RWPE2 (cell line): ENCODE measurements around the gene RPA1.
A peak's percentile ranks its signal among the peaks of the same experiment; 100 is the strongest.

Source experiments
- ATAC-seq: fragments of 200-7000 bp; cut with Tn5 transposase; 3 replicates; pipeline ENCODE4 v1.9.1; 2021; ENCODE audit warnings: low read depth
- DNase-seq: peaks from one replicate; pipeline ENCODE4 v3.0.0-alpha.2; 2020; ENCODE audit warnings: low spot score
- H3K27ac ChIP-seq: fragments of 450-650 bp; 2 replicates; pipeline ENCODE4 v1.5.1; 2017; ENCODE audit warnings: mild to moderate bottlenecking; ENCODE audit not compliant: poor library complexity, severe bottlenecking
- H3K27me3 ChIP-seq: fragments of 250-450 bp; sonication (Bioruptor Pico); 2 replicates; pipeline ENCODE4 v1.5.1; 2021; ENCODE audit warnings: mild to moderate bottlenecking, moderate library complexity; ENCODE audit not compliant: insufficient read depth, poor library complexity, severe bottlenecking
- H3K36me3 ChIP-seq: fragments of 250-450 bp; sonication (Bioruptor Pico); 2 replicates; pipeline ENCODE4 v1.5.1; 2020; ENCODE audit warnings: low read depth, mild to moderate bottlenecking, moderate library complexity
- H3K4me1 ChIP-seq: fragments of 250-450 bp; sonication (Bioruptor Pico); 2 replicates; pipeline ENCODE4 v1.5.1; 2021; ENCODE audit warnings: mild to moderate bottlenecking, moderate library complexity; ENCODE audit not compliant: insufficient read depth, poor library complexity, severe bottlenecking
- H3K4me3 ChIP-seq: fragments of 250-450 bp; sonication (Bioruptor Pico); 2 replicates; pipeline ENCODE4 v1.5.1; 2021; ENCODE audit warnings: mild to moderate bottlenecking, moderate library complexity; ENCODE audit not compliant: severe bottlenecking
- H3K9me3 ChIP-seq: fragments of 250-450 bp; sonication (Bioruptor Pico); 2 replicates; pipeline ENCODE4 v1.5.1; 2021; ENCODE audit warnings: mild to moderate bottlenecking, moderate library complexity; ENCODE audit not compliant: severe bottlenecking
- CTCF ChIP-seq: fragments of 450-650 bp; IDR thresholded peaks from one replicate; pipeline ENCODE4 v1.5.1; 2017; ENCODE audit warnings: mild to moderate bottlenecking, moderate library complexity; ENCODE audit not compliant: poor library complexity, severe bottlenecking

The RPA1 gene

DNA sequence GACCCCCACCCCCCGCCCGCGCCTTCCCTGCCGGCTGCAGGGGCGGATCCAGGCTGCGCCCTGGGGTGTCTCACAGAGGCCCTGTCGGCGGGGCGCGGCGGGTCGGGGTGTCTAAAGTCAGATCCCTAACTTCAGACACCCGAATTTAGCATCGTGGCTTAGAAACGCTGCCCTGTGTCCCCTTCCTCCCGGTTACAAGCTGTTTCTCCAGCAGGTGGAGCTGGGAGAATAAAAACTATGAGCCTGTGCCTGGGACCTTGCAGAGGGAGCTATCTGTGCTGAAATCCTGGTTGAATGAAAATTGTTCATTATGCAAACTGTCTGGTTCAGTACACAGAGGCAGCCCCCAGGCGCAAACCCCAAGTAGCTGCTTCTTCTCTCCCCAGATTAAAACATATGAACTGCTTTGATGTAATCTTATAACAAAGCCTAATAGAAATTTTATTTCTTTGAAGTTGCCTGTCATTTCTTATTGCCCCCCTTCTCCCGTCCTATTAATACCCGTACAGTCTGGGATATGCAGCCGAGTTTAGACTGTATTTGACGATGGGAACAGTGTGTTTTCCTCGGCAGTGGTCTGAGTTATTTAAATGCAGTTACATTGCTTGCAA, 79.0 kb downstream of the RPA1 start:
- Histone ChIP-seq H3K4me3 (no peak overlapping the region), H3K4me1 (no peaks in the 10 kb centered on the region), H3K27me3 (peaks cover 20% of the 10 kb centered on the region), H3K36me3 (no peaks in the 10 kb centered on the region), H3K9me3 (no peaks in the 10 kb centered on the region), H3K27ac (no peak overlapping the region)
- ATAC-seq (peak; percentile 94), DNase-seq (no peak)
- TF ChIP-seq CTCF = peak; percentile 83

GRCh38 chr17:1909985-1910384, 80.2 kb downstream of the RPA1 start:
- ATAC-seq (no peak), DNase-seq (no peak)
- Histone ChIP-seq H3K9me3 (no peaks in the 10 kb centered on the region), H3K27ac (no peak overlapping the region), H3K4me3 (no peak overlapping the region), H3K27me3 (peaks cover 20% of the 10 kb centered on the region), H3K4me1 (no peaks in the 10 kb centered on the region), H3K36me3 (no peaks in the 10 kb centered on the region)
- no peak for TF ChIP-seq CTCF

- Histone ChIP-seq H3K4me3 (no peak overlapping the region), H3K27ac (no peak overlapping the region), H3K4me1 (no peaks in the 10 kb centered on the region), H3K27me3 (peaks cover 15% of the 10 kb centered on the region), H3K9me3 (no peaks in the 10 kb centered on the region), H3K36me3 (no peaks in the 10 kb centered on the region)
- ATAC-seq (no peak), DNase-seq (no peak)
- no peak for TF ChIP-seq CTCF
Measured at GRCh38 chr17:1912146-1912545, 82.3 kb downstream of the RPA1 start.

DNA sequence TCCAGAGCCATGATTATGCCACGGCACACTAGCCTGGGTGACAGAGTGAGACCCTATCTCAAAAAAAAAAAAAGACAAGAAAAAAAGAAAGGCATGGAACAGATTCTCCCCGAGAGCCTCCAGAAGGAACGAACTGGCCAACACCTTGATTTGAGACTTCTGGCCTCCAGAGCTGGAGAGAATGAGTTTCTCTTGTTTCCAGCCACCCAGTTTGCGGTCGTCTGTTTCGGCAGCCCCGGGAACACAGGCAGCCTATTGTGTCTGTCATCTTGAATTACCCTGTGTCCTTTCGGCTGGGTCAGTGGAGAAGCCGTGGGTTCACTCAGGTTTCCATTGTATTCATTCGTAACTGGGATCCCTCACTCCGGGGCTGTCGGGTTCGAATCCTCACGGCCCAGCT, 83.9 kb downstream of the RPA1 start:
- no peaks in the 10 kb centered on the region for H3K9me3 ChIP-seq
- H3K36me3 ChIP-seq = no peaks in the 10 kb centered on the region
- TF ChIP-seq CTCF = no peak
- no peak overlapping the region for H3K4me3 ChIP-seq
- no peaks in the 10 kb centered on the region for H3K4me1 ChIP-seq
- H3K27ac ChIP-seq = no peak overlapping the region
- H3K27me3 ChIP-seq = peaks cover 5% of the 10 kb centered on the region
- ATAC-seq (no peak), DNase-seq (no peak)

DNA sequence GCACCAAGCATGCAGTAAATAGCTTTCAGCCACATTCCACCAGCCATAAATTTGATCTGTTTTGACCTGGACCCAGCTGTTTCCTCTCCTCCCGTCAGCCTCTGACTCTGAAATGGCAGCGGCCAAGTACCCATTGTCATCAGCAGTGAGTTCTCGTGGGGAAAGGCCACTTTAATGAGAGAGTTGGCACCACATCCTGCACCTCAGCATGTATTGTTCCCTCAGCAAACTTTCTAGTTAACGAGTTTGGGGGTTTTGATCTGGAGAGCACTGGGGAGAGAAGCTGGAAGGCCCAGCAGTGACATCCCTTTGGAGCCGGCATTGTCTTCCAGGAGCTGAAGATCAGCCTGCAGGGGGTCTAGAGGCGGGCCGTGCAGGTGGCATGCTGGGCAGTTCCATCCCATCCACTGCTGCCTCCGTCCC, 84.9 kb downstream of the RPA1 start:
- DNase-seq (no peak), ATAC-seq (no peak)
- no peak overlapping the region for H3K27ac ChIP-seq
- no peak for TF ChIP-seq CTCF
- H3K36me3 ChIP-seq = no peaks in the 10 kb centered on the region
- no peak overlapping the region for H3K4me3 ChIP-seq
- H3K9me3 ChIP-seq = no peaks in the 10 kb centered on the region
- H3K4me1 ChIP-seq = no peaks in the 10 kb centered on the region
- H3K27me3 ChIP-seq = peaks cover 2% of the 10 kb centered on the region
